SK-N-SH treated with all-trans-retinoic acid at 6 μM for 48 hours (cell line): Measurements from ENCODE around the gene FCN3.

Experiments used
- ISL1 ChIP-seq: fragments of 250-450 bp; sonication (Bioruptor Pico); IDR thresholded peaks from 2 replicates; pipeline ENCODE4 v2.1.2; 2022; ENCODE audit warnings: mild to moderate bottlenecking, moderate library complexity
- TOX ChIP-seq: fragments of 250-450 bp; sonication (Bioruptor Pico); IDR thresholded peaks from 2 replicates; pipeline ENCODE4 v1.8.0; 2021; ENCODE audit warnings: mild to moderate bottlenecking, moderate library complexity, borderline replicate concordance
- ZFP30 ChIP-seq: fragments of 450-650 bp; formaldehyde crosslinking; IDR thresholded peaks from 2 replicates; pipeline ENCODE4 v1.5.0; 2022; ENCODE audit warnings: mild to moderate bottlenecking, moderate library complexity
- ZNF565 ChIP-seq: fragments of 450-650 bp; formaldehyde crosslinking; conservative IDR thresholded peaks from 2 replicates; pipeline ENCODE4 v1.5.0; 2020; ENCODE audit warnings: low read depth, mild to moderate bottlenecking, moderate library complexity
- ZNF70 ChIP-seq: fragments of 450-650 bp; formaldehyde crosslinking; IDR thresholded peaks from 2 replicates; pipeline ENCODE4 v1.5.0; 2020; ENCODE audit warnings: mild to moderate bottlenecking, moderate library complexity
- ZNF8 ChIP-seq: fragments of 450-650 bp; formaldehyde crosslinking; IDR thresholded peaks from 2 replicates; pipeline ENCODE4 v1.5.0; 2020; ENCODE audit warnings: mild to moderate bottlenecking, moderate library complexity
- TF ChIP-seq, protein P1 (sequence below): fragments of 250-450 bp; sonication (Bioruptor Pico); IDR thresholded peaks from 2 replicates; pipeline ENCODE4 v1.5.1; 2020; ENCODE audit warnings: low read depth, mild to moderate bottlenecking, moderate library complexity

DNA sequence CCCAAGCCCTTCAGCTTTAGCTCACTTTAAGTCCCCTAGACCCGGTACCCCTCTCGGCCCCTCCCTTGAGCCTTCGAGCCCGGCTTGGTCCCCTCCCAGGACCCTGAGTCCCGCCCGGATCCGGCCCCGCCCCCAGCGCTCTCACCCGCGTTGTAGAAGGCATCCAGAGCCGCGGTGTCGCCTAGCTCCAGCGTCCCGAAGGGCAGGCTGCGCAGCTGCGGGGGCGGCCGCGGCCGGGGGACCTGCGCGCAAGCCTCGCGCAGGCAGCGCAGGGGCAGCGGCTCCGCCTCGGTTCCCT lies 8.6 kb downstream of the FCN3 start:
- no peak for TF ChIP-seq ZNF70 (CRISPR knock-in tag)
- TF ChIP-seq ZNF8 (CRISPR knock-in tag) = no peak
- no peak for TF ChIP-seq ISL1 (CRISPR knock-in tag)
- TF ChIP-seq, protein P1, sequence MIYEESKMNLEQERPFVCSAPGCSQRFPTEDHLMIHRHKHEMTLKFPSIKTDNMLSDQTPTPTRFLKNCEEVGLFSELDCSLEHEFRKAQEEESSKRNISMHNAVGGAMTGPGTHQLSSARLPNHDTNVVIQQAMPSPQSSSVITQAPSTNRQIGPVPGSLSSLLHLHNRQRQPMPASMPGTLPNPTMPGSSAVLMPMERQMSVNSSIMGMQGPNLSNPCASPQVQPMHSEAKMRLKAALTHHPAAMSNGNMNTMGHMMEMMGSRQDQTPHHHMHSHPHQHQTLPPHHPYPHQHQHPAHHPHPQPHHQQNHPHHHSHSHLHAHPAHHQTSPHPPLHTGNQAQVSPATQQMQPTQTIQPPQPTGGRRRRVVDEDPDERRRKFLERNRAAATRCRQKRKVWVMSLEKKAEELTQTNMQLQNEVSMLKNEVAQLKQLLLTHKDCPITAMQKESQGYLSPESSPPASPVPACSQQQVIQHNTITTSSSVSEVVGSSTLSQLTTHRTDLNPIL = no peak
- TF ChIP-seq ZNF565 = no peak
- TF ChIP-seq TOX (CRISPR knock-in tag) = no peak
- TF ChIP-seq ZFP30 = no peak
